GM12878 (cell line): ENCODE data around the gene MEF2C. TPM values are rescaled to one million over a fixed set of nuclear protein-coding genes. Genes with fewer than 3 reads are reported as not detected.

Experiments used
- CEBPB ChIP-seq, 2 experiments: fragments of 150-350 bp in 1 of 2; IDR thresholded peaks; 2 replicates each; pipeline ENCODE4 v1.6.1; 2012 to 2014; ENCODE audit warnings: low read depth in 2 of 2, low read length in 2 of 2, borderline replicate concordance in 1 of 2, inconsistent platforms in 1 of 2
- ESRRA ChIP-seq: IDR thresholded peaks from 2 replicates; pipeline ENCODE4 v1.6.1; 2012; ENCODE audit warnings: mild to moderate bottlenecking, low read length, improper control_type of control experiment
- ETV6 ChIP-seq, 2 experiments: fragments of 450-650 bp in 1 of 2; IDR thresholded peaks in 1 of 2; conservative IDR thresholded peaks in 1 of 2; 2 replicates each; pipeline ENCODE4 v1.6.1; 2014; ENCODE audit warnings: antibody characterized with exemption in 1 of 2, borderline replicate concordance in 1 of 2, low read depth in 1 of 2, mild to moderate bottlenecking in 1 of 2, moderate library complexity in 1 of 2
- GATAD2B ChIP-seq: fragments of 450-650 bp; conservative IDR thresholded peaks from 2 replicates; pipeline ENCODE4 v1.6.1; 2017; ENCODE audit warnings: low read depth, mild to moderate bottlenecking, moderate library complexity
- HCFC1 ChIP-seq: fragments of 150-350 bp; IDR thresholded peaks from 2 replicates; pipeline ENCODE4 v1.6.1; 2014; ENCODE audit warnings: low read length
- IKZF1 ChIP-seq: fragments of 450-650 bp; conservative IDR thresholded peaks from 2 replicates; pipeline ENCODE4 v1.6.1; 2017; ENCODE audit warnings: antibody characterized with exemption, mild to moderate bottlenecking
- MEF2B ChIP-seq: fragments of 450-650 bp; IDR thresholded peaks from 2 replicates; pipeline ENCODE4 v1.6.1; 2018; ENCODE audit warnings: mild to moderate bottlenecking, moderate library complexity; ENCODE audit not compliant: partially characterized antibody, poor library complexity, severe bottlenecking
- NR2C1 ChIP-seq: fragments of 450-650 bp; IDR thresholded peaks from 2 replicates; pipeline ENCODE4 v1.6.1; 2017; ENCODE audit warnings: antibody characterized with exemption, mild to moderate bottlenecking, moderate library complexity
- NRF1 ChIP-seq: conservative IDR thresholded peaks from 2 replicates; pipeline ENCODE4 v1.6.1; 2011; ENCODE audit warnings: mild to moderate bottlenecking, low read depth, low read length, improper control_type of control experiment
- RAD21 ChIP-seq: IDR thresholded peaks from 2 replicates; pipeline ENCODE4 v1.6.1; 2011; ENCODE audit warnings: mild to moderate bottlenecking, low read depth, low read length, moderate library complexity; ENCODE audit not compliant: insufficient read depth
- RAD51 ChIP-seq: fragments of 450-650 bp; IDR thresholded peaks from 2 replicates; pipeline ENCODE4 v1.6.1; 2016; ENCODE audit warnings: moderate library complexity, mild to moderate bottlenecking, inconsistent platforms
- SMAD1 ChIP-seq: fragments of 450-650 bp; IDR thresholded peaks from 2 replicates; pipeline ENCODE4 v1.6.1; 2018; ENCODE audit warnings: mild to moderate bottlenecking, low read depth; ENCODE audit not compliant: partially characterized antibody
- SPI1 ChIP-seq: IDR thresholded peaks from 2 replicates; pipeline ENCODE4 v1.6.1; 2011; ENCODE audit warnings: low read depth, mild to moderate bottlenecking, low read length, moderate library complexity, borderline replicate concordance; ENCODE audit not compliant: insufficient read depth
- YBX1 ChIP-seq: fragments of 450-650 bp; IDR thresholded peaks from 2 replicates; pipeline ENCODE4 v1.6.1; 2016; ENCODE audit warnings: antibody characterized with exemption
- YY1 ChIP-seq: IDR thresholded peaks from 2 replicates; pipeline ENCODE4 v1.6.1; 2011; ENCODE audit warnings: low read depth, mild to moderate bottlenecking, low read length
- ZNF217 ChIP-seq: fragments of 450-650 bp; IDR thresholded peaks from 2 replicates; pipeline ENCODE4 v1.6.1; 2017; ENCODE audit warnings: antibody characterized with exemption, mild to moderate bottlenecking
- ZNF384 ChIP-seq: IDR thresholded peaks from 2 replicates; pipeline ENCODE4 v1.6.1; 2012; ENCODE audit warnings: low read depth, mild to moderate bottlenecking, low read length, improper control_type of control experiment, borderline replicate concordance
- ZNF622 ChIP-seq: fragments of 450-650 bp; IDR thresholded peaks from 2 replicates; pipeline ENCODE4 v1.6.1; 2017; ENCODE audit warnings: mild to moderate bottlenecking, inconsistent platforms
- polyA plus RNA-seq, 11 experiments: library from polyadenylated mRNA; depleted of rRNA in 4 of 11; unstranded in 6 of 11; stranded (reverse) in 5 of 11; fragments of >200 nt; fragmentation: Nextera tagmentation in 4 of 11; fragmentation: Illumina TruSeq in 1 of 11; extraction: Ambion mirVana in 4 of 11; extraction: Trizol in 1 of 11; gene quantifications; 1 replicate in 1 of 11; 2 replicates in 10 of 11; pipeline versions ENCODE4 v1.2.1 to v1.2.3, GENCODE V29; 2011 to 2016; ENCODE audit warnings: inconsistent platforms in 2 of 11, missing spikeins in 2 of 11, low read depth in 1 of 11
- total RNA-seq, 4 experiments: library from RNA; depleted of rRNA in 3 of 4; stranded (reverse); fragments of >200 nt in 3 of 4; fragmentation: Illumina TruSeq in 1 of 4; extraction: Trizol in 1 of 4; gene quantifications; 2 replicates each; pipeline versions ENCODE4 v1.2.1 to v1.2.3, GENCODE V29; 2013 to 2021
- TF ChIP-seq, protein P1 (sequence below): IDR thresholded peaks from 2 replicates; pipeline ENCODE4 v1.6.1; 2012; ENCODE audit warnings: improper control_type of control experiment, low read depth, low read length; ENCODE audit not compliant: insufficient replicate concordance
- TF ChIP-seq, protein P2 (sequence below): IDR thresholded peaks from 2 replicates; pipeline ENCODE4 v1.6.1; 2011; ENCODE audit warnings: borderline replicate concordance, low read depth, mild to moderate bottlenecking, moderate library complexity, mixed read lengths, low read length; ENCODE audit not compliant: insufficient read depth; ENCODE audit errors: extremely low read length
- TF ChIP-seq, protein P3 (sequence below): fragments of 450-650 bp; IDR thresholded peaks from 2 replicates; pipeline ENCODE4 v1.6.1; 2014; ENCODE audit warnings: mild to moderate bottlenecking
- TF ChIP-seq, protein P4 (sequence below): IDR thresholded peaks from 2 replicates; pipeline ENCODE4 v1.6.1; 2011; ENCODE audit warnings: borderline replicate concordance, low read depth, mild to moderate bottlenecking, moderate library complexity, low read length; ENCODE audit not compliant: insufficient read depth, poor library complexity, severe bottlenecking

MEF2C gene
- total and polyA plus RNA-seq, 10 of the 15 experiments (the other 5 are each of a cell fraction or from before 2014, with no cell fraction given), result 104 to 225 (median 180) TPM

DNA sequence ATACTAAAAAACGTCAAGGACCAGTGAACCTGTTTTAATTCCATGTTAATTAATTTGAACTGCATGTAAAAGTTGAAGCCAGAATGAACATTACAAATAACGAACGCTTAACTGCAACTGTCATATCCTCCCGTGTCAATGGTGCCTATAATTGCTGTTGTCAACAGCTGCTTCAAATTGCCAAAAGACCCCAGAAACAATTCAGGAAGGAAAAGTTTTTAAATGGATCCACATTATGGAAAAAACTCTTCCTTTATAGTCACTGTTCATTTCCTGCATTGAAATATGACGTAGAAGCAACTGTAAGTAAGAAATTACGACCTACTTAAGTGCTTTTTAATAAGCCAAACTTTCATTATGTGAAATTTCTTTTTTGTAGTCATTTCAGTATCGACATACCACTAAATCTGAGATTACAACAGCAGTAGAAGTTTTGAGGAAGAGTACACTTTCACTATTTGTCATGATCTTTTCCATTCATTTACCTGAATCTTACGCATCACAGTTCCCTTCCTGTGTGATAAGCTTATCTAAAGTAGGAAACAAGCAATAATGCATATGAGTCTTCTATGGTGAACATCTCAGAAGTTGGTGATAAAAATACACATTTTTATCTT is 37.8 kb downstream of the MEF2C start (continued):
- TF ChIP-seq, protein P1, sequence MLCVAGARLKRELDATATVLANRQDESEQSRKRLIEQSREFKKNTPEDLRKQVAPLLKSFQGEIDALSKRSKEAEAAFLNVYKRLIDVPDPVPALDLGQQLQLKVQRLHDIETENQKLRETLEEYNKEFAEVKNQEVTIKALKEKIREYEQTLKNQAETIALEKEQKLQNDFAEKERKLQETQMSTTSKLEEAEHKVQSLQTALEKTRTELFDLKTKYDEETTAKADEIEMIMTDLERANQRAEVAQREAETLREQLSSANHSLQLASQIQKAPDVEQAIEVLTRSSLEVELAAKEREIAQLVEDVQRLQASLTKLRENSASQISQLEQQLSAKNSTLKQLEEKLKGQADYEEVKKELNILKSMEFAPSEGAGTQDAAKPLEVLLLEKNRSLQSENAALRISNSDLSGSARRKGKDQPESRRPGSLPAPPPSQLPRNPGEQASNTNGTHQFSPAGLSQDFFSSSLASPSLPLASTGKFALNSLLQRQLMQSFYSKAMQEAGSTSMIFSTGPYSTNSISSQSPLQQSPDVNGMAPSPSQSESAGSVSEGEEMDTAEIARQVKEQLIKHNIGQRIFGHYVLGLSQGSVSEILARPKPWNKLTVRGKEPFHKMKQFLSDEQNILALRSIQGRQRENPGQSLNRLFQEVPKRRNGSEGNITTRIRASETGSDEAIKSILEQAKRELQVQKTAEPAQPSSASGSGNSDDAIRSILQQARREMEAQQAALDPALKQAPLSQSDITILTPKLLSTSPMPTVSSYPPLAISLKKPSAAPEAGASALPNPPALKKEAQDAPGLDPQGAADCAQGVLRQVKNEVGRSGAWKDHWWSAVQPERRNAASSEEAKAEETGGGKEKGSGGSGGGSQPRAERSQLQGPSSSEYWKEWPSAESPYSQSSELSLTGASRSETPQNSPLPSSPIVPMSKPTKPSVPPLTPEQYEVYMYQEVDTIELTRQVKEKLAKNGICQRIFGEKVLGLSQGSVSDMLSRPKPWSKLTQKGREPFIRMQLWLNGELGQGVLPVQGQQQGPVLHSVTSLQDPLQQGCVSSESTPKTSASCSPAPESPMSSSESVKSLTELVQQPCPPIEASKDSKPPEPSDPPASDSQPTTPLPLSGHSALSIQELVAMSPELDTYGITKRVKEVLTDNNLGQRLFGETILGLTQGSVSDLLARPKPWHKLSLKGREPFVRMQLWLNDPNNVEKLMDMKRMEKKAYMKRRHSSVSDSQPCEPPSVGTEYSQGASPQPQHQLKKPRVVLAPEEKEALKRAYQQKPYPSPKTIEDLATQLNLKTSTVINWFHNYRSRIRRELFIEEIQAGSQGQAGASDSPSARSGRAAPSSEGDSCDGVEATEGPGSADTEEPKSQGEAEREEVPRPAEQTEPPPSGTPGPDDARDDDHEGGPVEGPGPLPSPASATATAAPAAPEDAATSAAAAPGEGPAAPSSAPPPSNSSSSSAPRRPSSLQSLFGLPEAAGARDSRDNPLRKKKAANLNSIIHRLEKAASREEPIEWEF, result no peak
- TF ChIP-seq HCFC1 (no peak), ETV6 (conservative IDR thresholded peaks at IDR 0.05 in 1 of 2, IDR thresholded peaks at IDR 0.05 in 1 of 2; ENCODE audit: borderline replicate concordance in 1 of 2, low read depth in 1 of 2) (peak in 1 of 2 experiments; percentile 94; a peak in 2 of 4 replicates), IKZF1 (peak; percentile 93), RAD21 (no peak), YY1 (no peak), ZNF217 (peak; percentile 87), NRF1 (no peak), SMAD1 (peak; percentile 61), NR2C1 (no peak), YBX1 (no peak), ZNF622 (no peak), GATAD2B (peak; percentile 69; the same call in 1 of the 2 replicates), ZNF384 (no peak), SPI1 (peak; percentile 87), MEF2B (peak; percentile 69), ESRRA (no peak), CEBPB (IDR thresholded peaks at IDR 0.05; ENCODE audit: borderline replicate concordance in 1 of 2, low read depth in 2 of 2, low read length in 2 of 2) (peak in 1 of 2 experiments; percentile 60; a peak in 1 of 4 replicates), RAD51 (peak; percentile 59; the same call in 1 of the 2 replicates)
- TF ChIP-seq, protein P2, sequence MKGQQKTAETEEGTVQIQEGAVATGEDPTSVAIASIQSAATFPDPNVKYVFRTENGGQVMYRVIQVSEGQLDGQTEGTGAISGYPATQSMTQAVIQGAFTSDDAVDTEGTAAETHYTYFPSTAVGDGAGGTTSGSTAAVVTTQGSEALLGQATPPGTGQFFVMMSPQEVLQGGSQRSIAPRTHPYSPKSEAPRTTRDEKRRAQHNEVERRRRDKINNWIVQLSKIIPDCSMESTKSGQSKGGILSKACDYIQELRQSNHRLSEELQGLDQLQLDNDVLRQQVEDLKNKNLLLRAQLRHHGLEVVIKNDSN, result no peak
- TF ChIP-seq, protein P3, sequence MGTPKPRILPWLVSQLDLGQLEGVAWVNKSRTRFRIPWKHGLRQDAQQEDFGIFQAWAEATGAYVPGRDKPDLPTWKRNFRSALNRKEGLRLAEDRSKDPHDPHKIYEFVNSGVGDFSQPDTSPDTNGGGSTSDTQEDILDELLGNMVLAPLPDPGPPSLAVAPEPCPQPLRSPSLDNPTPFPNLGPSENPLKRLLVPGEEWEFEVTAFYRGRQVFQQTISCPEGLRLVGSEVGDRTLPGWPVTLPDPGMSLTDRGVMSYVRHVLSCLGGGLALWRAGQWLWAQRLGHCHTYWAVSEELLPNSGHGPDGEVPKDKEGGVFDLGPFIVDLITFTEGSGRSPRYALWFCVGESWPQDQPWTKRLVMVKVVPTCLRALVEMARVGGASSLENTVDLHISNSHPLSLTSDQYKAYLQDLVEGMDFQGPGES, result no peak
- TF ChIP-seq, protein P4, sequence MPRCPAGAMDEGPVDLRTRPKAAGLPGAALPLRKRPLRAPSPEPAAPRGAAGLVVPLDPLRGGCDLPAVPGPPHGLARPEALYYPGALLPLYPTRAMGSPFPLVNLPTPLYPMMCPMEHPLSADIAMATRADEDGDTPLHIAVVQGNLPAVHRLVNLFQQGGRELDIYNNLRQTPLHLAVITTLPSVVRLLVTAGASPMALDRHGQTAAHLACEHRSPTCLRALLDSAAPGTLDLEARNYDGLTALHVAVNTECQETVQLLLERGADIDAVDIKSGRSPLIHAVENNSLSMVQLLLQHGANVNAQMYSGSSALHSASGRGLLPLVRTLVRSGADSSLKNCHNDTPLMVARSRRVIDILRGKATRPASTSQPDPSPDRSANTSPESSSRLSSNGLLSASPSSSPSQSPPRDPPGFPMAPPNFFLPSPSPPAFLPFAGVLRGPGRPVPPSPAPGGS, result no peak
